GM18867 (cell line): Measurements from ENCODE around the gene ELOVL6.
"Not testable (repeated sequence)": the region's sequence is repeated elsewhere in the genome, so short reads cannot be mapped to it uniquely, and the experiment has no call there.

Source experiments
- ATAC-seq: cut with Tn5 transposase; IDR thresholded peaks from one replicate; pipeline ENCODE4 v1.9.1; 2021; ENCODE audit warnings: mild to moderate bottlenecking, moderate library complexity; ENCODE audit not compliant: unreplicated experiment

The ELOVL6 gene

GRCh38 chr4:110198435-110199416, at the start of gene ELOVL6:
Gene ELOVL6, minus strand, starts transcription at chr4:110198615. Its CDS starts 280 bp downstream, at chr4:110198335.
- peak; percentile 11 for ATAC-seq

DNA sequence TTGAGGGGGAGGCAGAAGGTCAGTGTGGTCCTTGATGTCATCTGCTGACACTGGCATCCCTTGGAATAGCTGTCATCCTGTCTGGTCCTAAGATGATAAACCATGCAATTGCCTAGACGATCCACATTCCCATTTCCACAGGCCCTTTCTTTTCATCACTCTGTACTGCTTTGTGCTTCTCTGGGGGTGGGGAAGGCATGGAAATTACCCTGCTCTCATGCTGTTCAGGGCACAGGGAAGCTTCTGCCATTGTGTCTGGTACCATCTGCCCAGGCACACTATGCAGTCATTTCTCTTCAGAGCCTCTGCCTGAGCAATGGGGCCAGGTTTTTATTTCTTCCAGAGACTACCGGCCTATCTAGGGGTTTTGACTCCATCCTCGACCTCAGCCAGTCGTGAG, 49.7 kb upstream of the ELOVL6 start:
- ATAC-seq = no peak

DNA sequence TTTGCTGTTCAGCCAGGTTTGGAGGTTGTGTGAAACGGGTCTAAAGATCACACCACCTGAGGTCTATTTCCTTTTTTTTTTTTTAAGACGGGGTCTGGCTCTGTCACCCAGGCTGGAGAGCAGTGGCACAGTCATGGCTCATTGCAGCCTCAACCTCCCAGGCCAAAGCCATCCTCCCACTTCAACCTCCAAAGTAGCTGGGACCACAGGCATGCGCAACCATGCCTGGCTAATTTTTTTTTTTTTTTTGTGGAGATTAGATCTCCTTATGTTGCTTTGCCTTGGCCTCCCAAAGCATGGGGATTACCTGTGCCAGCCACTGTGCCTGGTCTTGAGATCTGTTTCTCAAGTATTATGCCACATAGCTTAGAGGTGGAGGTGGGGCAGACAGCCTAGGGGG, 49.2 kb upstream of the ELOVL6 start:
- no peak for ATAC-seq

DNA sequence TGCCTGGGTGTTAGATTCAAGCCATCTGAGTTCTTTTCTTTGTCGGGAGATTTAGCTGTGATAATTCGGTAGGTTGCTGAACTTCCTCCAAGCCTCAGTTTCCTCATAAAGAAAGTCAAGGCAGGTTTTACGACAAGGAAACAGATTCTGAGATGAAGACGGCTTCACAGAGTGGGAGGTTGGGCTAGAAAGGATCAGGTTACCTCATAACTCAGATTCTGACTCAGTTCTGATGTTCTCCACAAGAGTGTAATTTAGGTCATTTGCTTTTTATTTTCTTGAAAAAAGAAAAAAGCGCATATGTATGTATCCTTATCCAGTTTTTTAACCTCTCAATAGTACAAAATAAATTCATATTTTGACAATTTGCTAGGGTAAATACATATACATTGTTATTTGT, 47.2 kb upstream of the ELOVL6 start:
- no peak for ATAC-seq

DNA sequence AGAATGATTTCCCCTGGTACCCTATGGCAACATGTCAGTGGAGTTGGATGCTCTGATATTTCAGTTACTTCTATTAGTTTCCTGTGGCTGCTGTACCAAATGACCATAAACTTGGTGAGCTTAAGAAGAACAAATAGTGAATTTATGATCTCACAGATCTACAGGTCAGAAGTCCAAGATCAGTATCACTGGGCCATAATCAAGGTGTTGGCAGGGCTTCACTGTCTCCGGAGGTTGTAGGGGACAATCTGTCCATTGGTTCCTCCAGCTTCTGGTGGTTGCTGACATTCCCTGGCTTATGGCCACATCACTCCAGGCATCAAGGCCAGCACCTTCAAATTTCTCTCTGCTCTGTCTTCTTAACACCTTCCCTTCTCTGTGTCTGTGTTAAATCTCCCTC, 37.9 kb upstream of the ELOVL6 start:
- no peak for ATAC-seq

GRCh38 chr4:110233581-110233980, 35.2 kb upstream of the ELOVL6 start:
- ATAC-seq = not testable (repeated sequence)

- ATAC-seq = no peak
Observed at GRCh38 chr4:110231869-110232268, 33.5 kb upstream of the ELOVL6 start.

- no peak for ATAC-seq
Observed at GRCh38 chr4:110229266-110229665, 30.9 kb upstream of the ELOVL6 start.

DNA sequence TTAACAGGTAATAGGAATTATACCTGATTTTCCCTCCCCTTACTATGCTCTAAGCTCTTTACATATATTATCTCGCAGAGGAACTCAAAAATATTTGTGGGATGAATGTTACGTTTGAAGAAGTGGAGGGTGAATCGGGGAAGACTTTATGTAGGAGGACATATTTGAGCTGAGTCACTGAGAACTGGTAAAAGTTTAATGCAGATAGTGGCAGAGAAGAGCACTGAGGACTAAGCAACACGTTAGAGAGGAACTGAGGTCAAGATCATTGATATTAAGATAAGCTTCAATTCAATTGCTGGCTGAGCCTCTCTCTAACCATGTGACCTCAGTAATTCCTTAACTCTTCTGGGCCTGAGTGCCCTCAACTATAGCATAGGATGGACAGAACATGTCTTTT, 26.4 kb upstream of the ELOVL6 start:
- ATAC-seq = no peak

GRCh38 chr4:110224142-110224541, 25.7 kb upstream of the ELOVL6 start:
- no peak for ATAC-seq

DNA sequence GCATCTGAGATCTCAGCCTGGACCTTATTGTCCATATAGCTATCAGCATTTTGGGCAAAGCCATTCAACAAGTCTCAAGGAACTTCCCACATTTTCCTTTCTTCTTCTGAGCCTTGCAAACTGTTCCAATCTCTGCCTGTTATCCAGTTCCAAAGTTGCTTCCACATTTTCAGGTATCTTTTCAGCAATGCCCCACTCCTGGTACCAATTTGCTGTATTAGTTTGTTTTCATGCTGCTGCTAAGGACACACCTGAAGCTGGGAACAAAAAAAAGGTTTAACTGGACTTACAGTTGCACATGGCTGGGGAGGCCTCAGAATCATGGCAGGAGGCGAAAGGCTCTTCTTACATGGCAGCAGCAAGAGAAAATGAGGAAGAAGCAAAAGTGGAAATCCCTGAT, 20.5 kb upstream of the ELOVL6 start:
- not testable (repeated sequence) for ATAC-seq

DNA sequence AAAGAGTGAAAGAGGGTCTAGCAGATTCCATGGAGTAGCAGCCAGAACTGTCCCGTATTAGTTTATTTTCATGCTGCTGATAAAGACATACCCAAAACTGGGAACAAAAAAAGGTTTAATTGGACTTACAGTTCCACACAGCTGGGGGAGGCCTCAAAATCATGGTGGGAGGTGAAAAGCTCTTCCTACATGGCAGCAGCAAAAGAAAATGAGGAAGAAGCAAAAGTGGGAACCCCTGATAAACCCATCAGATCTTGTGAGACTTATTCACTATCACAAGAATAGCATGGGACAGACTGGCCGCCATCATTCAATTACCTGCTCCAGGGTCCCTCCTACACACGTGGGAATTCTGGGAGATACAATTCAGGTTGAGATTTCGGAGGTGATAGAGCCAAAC, 18.8 kb upstream of the ELOVL6 start:
- not testable (repeated sequence) for ATAC-seq

GRCh38 chr4:110216129-110216528, 17.7 kb upstream of the ELOVL6 start:
- ATAC-seq = no peak

GRCh38 chr4:110211770-110212061, 13.3 kb upstream of the ELOVL6 start:
- ATAC-seq = no peak

- ATAC-seq = peak; percentile 94
Observed at GRCh38 chr4:110211007-110211769, 12.8 kb upstream of the ELOVL6 start.

DNA sequence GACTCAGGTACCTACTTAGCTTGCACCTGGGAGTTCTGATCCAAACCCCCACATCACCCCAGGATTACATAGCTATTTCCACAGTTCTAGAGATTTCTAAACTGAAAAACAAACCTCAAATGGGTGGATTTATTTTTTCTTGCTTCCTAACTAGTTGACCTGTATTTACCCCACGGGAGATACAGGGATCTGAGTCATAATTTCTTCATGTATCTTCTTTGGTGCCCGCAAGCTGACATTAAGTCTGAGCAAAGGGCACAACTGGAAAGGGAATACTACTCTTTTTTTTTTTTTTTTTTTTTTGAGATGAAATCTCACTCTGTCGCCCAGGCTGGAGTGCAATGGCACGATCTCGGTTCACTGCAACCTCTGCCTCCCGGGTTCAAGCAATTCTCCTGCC, 10.0 kb upstream of the ELOVL6 start:
- no peak for ATAC-seq

- ATAC-seq = no peak
Observed at GRCh38 chr4:110207233-110207632, 8.8 kb upstream of the ELOVL6 start.

GRCh38 chr4:110202024-110202423, 3.6 kb upstream of the ELOVL6 start:
- ATAC-seq = no peak

DNA sequence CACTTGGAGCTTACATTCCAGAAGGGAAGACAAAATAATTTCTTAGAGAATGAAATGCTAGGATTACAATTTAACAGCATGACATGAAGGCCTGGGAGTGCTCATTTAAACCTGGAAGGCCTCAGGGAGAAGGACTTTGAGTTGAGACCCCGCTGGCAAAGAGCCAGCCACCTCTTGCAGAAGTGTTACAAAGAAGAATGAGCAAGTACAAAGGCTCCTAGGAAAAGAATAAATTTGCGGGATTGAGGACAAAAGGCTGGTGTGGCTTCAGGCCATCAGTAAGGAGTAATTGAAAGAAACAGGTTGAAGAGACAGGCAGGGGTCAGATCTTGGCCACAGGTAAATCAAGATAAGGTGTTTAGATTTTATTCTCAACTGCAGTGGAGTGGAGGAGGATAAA, 3.1 kb upstream of the ELOVL6 start:
- no peak for ATAC-seq

DNA sequence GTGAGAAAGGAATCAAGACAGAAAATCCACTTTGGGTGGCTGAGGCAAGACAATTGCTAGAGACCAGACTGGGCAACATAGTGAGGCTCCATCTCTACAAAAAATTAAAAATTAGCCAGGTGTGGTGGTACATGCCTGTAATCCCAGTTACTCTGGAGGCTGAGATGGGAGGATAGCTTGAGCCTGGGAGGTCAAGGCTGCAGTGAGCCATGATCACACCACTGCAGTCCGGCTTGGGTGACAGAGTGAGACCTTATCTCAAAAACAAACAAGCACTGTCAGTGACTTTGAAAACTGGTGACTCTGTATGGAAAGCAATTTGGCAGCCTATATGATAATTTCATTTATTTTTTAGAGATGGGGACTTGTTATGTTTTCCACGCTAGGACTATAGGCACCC, 2.3 kb upstream of the ELOVL6 start:
- ATAC-seq = no peak

- ATAC-seq = no peak
Observed at GRCh38 chr4:110198049-110198434, 373 bp downstream of the ELOVL6 start.

- ATAC-seq = no peak
Observed at GRCh38 chr4:110197529-110198042, 829 bp downstream of the ELOVL6 start.
